ENCODE results near the gene AGMO.

AGMO gene

DNA sequence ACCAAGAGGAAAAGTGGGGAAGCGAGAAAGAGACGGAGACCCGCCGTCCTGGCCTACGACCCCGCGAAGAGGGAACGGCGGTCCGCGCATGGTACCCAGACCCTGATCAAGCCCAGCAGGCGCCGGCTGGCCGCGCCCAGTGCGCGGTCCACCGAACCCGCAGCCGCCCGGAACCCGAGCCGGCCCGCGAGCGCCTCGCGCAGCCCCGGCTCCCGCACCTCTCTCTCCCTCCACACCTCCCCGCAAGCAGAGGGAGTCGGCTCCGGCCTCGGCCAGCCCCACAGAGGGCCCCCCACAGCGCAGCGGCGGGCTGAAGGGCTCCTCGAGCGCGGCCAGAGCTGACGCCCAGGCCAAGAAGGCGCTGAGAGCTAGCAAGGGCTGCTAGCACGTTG, 164.7 kb downstream of the AGMO start:
- DNase-seq (ENCODE audit: low spot score) = no peak

DNA sequence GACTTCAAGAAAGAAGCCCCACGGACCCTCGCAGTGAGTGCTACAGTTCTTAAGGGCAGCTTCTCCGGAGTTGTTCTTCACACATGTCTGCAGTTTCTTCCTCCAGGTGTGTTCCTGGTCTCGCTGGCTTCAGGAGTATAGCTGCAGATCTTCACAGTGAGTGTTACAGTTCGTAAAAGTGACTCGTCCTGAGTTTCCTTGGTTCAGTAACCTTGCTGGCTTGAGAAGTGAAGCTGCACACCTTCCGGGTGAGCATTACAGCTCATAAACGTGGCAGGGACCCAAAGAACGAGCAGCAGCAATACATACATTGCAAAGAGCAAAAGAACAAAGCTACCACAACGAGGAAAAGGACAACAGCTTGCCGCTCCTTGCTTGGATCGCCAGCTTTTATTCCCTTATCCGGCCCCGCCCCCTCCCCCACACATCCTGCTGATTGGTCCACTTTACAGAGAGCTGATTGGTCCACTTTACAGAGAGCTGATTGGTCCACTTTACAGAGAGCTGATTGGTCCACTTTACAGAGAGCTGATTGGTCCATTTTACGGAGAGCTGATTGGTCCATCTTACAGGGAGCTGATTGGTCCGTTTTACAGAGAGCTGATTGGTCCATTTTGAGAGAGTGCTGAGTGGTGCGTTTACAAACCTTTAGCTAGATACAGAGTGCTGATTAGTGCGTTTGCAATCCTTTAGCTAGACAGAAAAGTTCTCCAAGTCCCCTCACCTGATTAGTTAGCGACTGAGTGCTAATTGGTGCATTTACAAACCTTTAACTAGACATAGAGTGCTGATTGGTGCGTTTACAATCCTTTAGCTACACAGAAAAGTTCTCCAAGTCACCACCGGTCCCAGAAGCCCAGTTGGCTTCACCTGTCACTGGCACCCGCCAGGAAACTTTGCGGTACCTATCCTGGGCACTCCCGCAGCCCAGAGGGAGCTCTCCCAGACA, 165.3 kb downstream of the AGMO start:
- DNase-seq (ENCODE audit: low spot score) = peak; percentile 20

DNA sequence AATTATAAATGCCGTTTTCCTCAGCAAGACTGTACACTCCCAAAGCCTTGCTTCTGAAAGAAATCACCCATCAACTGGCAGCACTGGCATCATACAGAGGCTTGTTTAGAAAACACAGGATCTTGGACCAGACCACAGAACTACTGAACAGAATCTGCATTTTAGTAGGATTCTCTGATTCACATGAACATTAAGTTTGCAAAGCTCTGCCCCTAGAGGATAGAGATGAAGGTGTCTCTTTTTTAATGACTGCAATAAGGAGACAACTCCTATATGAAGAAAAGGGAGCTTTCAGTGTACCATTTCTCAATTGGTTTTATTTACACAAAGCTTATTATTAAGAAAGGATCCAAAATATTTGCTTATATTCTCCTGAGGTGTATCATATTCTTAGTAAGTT, 172.7 kb downstream of the AGMO start:
- peak; percentile 9 for DNase-seq (ENCODE audit: low spot score)

DNA sequence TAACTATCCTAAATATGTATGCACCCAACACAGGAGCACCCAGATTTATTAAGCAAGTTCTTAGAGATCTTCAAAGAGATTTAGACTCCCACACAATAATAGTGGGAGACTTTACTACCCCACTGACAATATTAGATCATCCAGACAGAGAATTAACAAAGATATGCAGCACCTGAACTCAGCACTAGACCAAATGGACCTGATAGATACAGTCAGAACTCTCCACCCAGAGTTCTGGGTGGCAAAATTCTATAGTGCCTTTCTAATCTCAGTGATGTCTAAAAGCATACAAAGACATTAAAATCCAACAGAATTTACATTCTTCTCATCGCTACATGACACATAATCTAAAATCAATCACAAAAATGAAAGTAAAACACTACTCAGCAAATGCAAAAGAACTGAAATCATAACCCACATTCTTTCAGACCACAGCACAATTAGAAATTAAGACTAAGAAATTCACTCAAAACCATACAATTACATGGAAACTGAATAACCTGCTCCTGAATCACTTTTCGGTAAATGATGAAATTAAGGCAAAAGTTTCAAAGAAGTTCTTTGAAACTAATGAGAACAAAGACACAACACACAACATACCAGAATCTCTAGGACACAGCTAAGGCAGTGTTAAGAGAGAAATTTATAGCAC, 183.2 kb downstream of the AGMO start:
- DNase-seq (ENCODE audit: low spot score) = no peak

DNA sequence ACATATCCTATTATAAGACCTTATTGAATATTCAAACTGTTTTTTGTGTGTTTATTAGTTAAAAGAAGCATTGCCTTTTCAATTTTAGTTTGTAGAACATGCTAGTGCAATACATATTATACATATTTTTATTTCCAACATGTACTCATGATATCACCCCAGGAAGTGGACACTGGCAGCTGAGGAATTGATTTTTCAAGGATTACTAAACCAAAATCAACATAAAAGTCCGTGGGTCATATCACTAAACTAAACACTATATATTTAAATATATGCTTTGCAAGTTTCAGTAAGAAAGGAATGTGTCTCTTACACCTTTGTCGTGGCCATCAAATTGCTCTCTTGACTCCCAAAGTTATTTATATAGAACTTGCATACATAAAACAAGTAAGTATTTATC, 185.2 kb downstream of the AGMO start:
- no peak for DNase-seq (ENCODE audit: low spot score)

DNA sequence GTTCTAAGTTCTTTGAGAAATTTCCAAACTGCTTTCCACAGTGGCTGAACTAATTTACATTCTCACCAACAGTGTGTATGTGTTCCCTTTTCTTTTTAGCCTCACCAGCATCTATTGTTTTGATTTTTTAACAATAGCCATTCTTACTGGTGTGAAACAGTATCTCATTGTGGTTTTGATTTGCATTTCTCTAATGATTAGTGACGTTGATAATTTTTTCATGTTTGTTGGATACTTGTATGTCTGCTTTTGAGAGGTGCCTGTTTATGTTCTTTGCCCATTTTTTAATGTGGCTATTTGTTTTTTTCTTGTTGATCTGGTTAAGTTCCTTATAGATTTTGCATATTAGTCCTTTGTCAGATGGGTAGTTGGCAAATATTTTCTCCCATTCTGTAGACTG, 191.4 kb downstream of the AGMO start:
- no peak for DNase-seq (ENCODE audit: low spot score)

DNA sequence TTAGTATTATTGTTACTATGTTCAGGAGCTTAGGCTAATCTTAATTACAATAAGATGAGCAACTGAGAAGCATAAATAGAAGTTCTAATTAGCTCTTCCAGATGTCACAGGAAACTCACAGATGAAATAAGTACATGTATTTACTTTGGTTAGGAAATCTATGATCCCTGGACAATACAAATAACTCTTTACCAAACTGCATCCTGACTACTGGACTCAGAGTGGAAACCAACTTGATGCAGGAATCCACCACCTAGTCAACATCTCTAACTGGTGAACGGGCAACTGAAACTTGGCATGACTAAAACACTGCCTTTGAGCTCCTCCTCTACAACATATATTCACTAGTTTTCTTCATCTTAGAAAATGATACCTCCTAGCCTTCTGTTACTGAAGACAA, 193.2 kb downstream of the AGMO start:
- no peak for DNase-seq (ENCODE audit: low spot score)

DNA sequence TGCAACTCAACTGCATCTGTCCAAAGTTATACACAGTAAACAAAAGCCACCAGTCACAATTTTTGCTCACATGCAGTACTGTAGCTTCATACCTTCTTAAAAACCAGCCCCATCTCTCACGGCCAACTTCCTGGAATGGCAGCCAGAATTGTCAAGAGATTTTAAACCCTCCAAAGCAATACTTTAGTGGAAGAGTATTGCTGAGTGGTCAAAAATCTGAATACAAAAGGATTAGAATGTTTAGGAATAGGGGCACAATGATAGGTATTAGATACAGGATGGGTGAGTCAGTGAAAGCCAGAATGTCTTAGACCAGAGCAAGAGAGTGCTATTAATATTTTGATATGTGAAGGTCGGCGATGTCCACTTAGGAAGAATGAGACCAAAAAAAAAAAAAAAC, 193.9 kb downstream of the AGMO start:
- DNase-seq (ENCODE audit: low spot score) = no peak

DNA sequence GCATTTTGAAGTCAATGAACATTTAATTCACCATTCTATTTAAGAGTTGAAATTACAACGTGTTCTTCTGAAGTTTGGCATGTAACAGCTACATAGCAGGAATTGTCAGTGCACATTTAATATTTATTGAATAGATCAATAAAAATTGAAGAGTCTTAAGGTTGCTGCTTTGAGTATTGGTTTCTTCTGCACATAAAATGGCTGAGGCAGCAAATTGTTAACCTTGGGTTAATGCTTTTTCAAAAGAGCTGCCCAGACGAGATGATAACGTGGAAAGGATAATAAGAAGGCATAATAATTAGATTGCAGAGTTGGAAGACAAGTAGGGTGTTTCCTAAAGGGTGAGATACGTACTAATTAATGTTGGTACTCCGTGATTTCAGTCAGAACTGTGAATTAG, 203.7 kb downstream of the AGMO start:
- no peak for DNase-seq (ENCODE audit: low spot score)

DNA sequence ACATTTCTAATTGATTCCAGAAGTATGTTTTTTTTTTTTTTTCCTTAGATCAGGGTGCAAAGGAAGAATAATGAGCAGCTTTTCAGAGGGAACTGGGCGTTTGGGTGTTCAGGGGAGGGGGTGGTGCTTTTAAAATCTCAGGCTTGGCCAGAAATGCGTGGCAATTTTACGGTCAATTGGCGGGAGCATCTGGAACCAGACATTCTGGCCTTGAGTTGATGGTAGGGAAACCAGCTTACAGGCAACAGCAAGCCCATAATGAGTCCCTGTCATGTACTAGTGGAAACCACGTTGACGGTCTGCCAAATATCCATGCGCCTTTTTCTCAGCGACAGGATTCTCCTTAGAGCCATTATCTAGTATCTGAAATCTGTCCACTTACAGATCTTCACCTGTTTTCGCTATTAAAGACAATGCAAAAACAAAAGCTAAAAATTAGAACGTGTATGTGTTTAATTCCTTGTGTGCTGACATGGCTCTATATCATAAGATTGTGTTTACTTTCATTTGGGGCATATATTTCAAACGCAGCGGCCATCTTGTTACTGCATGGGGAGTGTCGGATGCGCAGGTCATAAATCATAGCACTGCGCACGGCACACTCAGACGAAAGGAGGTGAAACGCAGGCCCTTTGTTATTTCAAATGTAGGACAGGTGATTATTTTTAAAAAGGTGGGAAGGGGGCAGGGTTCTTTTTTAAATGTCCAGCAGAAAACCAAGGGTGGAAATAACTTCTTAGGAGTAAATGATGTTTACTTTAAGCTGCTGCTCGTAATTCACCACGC, 209.2 kb downstream of the AGMO start:
- DNase-seq (ENCODE audit: low spot score) = no peak

DNA sequence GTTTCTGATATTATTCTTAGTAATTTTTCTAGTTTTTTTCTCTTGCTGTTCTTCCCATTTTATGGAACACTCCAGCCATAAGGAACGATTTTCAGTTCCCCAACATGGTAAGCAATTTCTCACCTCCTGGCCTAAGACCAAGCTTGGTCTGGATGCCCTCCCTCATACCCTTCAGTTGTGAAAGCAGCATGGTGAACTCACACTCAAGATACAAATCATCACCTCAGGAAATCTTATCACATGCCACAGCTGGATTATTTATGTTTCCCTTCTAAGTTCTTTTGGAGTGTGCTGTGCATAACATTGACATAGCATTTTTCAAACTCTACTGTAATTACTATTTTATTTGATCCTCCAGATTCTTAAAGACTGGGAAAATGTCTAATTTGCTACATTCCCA, 216.6 kb downstream of the AGMO start:
- DNase-seq (ENCODE audit: low spot score) = no peak

DNA sequence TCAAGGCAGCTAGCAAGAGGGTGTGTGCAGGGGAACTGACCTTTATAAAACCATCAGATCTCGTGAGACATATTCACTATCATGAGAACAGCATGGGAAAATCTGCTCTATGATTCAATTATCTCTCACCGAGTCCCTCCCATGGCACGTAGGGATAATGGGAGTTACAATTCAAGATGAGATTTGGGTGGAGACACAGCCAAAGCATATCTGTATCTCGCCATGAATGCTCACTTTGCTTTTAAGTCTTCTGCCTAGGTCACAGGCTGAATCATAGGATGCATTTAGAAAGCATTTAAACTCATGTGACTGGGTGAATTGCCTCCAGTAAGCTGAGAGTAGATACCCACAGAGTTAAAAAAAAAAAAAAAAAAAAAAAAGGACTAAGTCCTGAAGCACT, 220.0 kb downstream of the AGMO start:
- no peak for DNase-seq (ENCODE audit: low spot score)

DNA sequence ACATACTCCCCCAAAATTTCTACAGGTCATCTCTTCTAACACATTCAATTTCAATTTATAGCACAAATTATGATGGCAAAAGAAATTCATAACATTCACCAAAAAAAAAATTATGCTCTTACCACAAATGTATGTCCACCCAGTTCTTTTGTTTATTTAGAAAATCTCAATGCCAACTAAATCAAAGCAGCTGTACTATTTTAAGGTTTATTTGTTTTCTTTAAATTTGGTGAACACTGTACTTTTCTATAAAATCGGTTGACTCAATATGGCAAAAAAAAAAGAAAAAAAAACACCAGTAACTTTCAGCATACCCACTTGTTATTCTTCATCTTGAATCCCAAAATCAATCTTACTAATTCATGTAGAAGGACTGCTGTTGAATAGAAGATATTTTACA, 225.7 kb downstream of the AGMO start:
- DNase-seq (ENCODE audit: low spot score) = no peak

DNA sequence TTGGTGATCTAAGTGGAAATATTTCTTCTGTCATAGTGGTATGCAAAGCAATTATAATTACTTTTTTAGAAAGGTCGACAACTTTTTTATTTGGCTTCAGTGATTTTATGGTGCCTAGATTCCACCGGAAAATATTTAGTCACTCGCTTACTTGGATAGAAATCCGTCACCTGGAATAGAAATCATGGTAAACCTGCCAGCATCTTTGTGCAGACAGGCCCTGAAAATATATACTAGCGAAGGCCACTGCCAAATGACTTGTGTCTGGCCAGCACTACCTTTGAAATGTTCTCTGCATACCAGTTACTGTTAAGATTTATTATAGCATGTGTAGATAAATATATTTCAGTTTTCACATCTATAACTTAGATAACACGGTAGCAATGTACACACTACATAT, 226.4 kb downstream of the AGMO start:
- no peak for DNase-seq (ENCODE audit: low spot score)

DNA sequence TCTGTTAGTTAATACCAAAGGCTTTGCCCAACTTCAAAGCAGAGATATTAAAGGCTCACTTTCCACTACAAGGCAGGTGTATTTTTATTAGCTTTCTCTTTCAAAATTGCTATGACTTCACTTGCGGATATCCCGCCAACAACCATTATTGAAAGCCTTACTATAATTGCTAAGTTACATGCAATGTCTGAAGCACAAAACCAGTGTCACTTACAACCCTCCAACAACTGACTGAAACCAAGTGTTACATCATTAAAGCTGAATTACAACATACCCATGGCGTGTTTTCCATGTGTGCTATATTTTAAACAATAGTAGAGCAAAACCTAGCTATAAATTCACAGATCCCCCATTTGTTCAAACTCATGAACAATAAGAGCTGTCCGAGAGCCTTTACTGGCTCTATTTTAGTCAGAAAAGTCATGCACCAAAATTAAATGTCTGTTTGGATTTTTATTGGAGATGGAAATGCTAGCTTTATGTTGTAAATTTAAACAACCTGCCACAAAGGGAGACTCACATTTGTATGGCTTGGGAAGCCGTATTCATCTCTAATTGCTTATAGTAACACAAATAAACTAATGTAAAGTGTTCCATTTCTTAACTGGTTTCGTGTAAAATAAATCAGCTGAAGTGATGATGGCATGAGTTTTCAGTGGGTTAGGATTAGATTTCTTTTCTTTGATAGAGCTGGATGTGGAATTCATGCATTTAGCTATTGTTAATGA, 227.1 kb downstream of the AGMO start:
- no peak for DNase-seq (ENCODE audit: low spot score)

DNA sequence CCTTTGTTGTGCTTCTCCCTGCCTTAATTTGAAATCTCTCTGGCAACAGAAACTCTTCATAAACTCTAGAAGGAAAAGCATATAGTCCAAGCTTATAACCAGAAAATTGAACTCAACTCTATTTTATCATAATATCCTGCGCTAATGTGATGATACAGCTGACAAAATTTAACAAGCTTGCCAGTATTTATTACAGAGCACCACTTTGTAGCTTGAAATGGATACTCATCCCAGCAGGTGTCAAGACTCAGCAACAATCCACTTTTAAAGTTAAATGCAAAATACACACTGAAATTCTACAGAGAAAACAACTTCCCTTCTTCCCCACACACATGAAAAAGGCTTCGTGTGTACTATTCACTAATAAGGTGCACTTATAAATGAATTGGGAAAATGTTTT, 228.9 kb downstream of the AGMO start:
- DNase-seq (ENCODE audit: low spot score) = no peak

DNA sequence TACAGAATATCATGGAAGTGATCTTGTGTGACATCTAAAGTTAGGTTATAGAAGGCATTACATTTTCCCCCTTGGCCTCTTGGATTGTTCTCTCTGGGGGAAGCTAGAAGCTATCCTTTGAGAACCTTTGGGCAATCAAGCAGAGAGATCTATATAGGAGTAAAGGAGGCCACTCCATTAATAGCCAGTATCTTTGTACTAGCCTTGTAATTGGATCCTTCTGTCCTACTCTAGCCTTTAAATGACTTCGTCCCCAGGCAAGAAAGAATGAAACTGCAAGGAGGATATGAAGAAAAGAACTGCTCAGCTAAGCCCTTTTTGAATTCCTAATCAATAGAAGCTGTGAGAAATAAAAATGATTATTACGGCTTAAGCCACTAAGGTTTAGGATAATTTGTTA, 230.9 kb downstream of the AGMO start:
- DNase-seq (ENCODE audit: low spot score) = no peak

DNA sequence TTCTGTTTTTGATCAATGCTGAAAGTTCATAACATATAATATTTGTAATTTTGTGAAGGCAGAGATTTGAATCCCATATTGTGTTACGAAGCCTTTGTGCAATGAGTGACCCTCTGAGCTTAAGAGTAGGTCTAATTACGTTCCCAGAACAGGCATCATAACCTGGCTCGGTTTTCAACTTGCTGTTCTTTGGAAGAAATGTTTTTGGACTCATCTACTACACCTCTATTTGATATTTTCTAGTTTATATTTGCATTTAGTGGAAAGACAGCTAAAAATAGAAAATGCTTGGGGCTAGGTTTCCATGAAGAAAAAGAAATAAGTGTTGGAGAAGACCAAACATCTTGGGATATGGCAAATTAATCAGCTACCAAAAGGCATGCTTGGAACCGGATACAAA, 234.8 kb downstream of the AGMO start:
- no peak for DNase-seq (ENCODE audit: low spot score)

DNA sequence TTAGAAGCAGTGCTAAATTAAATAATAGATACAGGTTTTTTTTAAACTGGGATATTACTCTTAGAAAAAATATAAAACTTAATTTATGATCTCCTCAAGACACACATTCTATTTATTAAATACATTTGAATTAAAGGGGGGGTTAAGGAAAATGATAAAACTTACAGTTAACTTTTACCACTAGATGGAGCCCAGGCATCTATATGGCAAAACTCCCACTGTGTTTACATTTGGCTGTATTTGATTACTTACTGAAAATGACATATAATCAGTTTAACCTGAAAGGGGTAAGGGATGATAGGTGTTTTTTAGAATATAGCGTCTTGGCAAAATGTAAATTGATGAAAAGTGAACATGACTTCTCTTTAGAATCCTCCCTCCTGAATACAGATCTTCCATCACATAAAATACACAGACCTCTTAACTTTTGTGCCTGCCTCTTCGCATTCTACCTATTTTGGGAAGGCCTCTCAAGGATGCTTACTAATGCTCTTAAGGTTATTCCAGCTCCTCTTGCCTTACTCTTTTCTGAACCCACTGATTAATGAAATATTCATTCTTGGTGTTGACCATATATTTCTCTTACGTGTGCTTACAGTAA, 235.7 kb downstream of the AGMO start:
- DNase-seq (ENCODE audit: low spot score) = peak; percentile 57

DNA sequence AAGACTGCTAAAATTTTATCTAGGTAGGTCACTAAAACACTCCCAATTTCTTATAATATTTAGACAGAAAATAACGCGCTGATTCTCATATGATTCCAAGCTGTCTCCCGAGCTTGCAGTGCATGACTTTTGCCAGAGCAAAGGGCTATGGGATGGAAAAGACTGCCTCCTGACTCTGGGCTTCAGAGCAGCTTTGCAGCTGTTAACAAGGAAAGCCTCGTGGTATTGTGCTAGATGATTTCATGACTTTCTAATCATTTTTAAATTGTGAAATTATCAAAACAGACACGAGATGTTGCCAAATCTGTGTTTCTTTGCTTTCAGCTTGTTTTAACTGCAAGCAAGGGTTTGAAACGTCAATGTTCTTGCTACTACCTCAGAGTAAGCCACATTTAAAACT, 238.3 kb downstream of the AGMO start:
- DNase-seq (ENCODE audit: low spot score) = no peak

DNA sequence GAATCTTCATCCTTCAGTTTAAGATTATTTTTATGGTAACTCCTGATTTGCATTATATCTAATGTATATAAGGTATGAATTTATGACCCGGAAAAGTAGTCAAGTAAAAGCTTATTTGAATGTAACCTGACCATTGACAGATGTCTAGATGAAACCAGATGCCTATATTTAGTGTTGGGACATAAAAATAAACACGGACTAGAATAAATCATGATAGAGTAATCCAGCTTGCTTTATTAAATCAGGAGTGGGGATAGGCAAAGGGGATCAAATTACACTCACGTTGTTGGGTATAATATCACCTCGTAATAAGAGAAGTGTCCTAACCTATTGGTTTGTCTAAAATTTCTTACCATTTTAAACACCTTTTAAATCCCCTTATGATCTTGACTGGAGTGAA, 244.6 kb downstream of the AGMO start:
- no peak for DNase-seq (ENCODE audit: low spot score)

DNA sequence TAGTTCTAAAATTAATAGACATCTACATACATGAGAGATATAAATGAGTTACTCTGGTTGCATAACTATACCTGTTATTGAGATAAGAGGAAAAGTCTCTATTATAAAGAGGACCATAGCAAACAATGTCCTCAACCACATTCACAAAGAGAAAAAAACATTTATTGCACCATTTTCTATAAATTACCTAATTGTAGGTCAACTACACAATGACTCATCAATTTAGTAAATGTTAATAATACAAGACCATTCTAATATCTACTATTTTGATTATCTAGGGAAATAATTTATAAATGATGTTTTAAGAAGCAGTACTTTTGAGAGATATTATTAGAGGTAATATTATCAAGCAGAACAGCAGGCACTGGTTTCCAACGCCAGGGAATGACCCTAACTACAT, 246.1 kb downstream of the AGMO start:
- DNase-seq (ENCODE audit: low spot score) = no peak

Measured in NAMALWA (cell line).